NCI-H1105 treated with DMSO at 0.1 percent for 48 hours (cell line): ENCODE measurements around the gene PACSIN2.
"Not testable (repeated sequence)": the region's sequence is repeated elsewhere in the genome, so short reads cannot be mapped to it uniquely, and the experiment has no call there.

ENCODE experiments used
- DNase-seq: peaks from one replicate; lab custom pipeline; 2025; lab: John Stamatoyannopoulos, UW

The PACSIN2 gene

GRCh38 chr22:42991010-42991651, 23.8 kb downstream of the PACSIN2 start:
- no peak for DNase-seq

DNA sequence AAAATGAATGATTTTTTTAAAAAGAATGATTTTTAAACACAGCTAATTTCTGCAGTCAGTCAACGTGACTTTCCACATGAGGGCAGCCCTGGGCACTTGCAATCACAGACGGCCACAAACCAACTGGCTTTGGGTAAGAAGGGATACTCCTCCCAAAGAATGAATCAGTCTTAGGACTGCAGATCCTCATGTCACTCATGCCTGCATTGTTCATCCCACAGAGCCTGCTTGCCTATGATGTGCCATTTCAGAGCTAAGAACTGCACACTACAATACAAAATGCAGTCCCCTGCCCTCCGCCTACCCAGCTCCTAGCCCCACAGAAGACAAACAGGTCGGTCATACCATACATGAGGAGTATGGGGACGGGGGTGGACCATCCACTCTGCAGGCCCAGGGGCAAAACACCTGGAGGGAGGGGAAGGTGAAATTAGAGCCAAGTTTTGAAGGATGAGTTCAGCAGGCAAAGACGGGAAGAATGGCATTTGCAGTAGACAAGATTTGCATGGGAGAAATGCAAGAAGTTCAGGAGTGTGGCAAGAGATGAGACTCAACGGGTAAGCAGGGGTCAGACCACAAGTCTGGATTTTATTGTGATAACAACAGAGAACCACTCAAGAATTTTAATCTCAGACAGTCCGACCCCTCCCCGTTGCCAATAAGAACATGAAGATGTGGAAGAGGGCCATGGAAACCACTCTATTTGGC, 24.7 kb downstream of the PACSIN2 start:
- DNase-seq: no peak

GRCh38 chr22:42986115-42986514, 28.8 kb downstream of the PACSIN2 start:
- DNase-seq: no peak

DNA sequence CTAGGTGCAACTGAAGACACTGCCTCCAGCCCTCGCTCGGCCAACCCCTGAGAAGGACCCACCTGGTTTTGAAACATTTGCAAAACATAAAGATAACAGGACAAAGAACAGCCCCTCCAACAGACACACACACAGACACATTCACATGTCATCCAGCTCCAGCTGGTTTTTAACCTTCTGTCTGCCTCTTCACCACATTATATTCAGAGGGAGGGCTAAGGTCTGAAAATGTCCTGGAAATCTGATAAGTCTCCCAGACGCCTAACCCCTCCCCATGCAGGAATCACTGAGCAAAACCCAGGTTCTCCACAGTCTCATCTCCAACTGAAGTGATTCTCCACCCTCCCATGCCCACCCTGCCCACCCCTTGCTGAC, 29.4 kb downstream of the PACSIN2 start:
- no peak for DNase-seq

DNA sequence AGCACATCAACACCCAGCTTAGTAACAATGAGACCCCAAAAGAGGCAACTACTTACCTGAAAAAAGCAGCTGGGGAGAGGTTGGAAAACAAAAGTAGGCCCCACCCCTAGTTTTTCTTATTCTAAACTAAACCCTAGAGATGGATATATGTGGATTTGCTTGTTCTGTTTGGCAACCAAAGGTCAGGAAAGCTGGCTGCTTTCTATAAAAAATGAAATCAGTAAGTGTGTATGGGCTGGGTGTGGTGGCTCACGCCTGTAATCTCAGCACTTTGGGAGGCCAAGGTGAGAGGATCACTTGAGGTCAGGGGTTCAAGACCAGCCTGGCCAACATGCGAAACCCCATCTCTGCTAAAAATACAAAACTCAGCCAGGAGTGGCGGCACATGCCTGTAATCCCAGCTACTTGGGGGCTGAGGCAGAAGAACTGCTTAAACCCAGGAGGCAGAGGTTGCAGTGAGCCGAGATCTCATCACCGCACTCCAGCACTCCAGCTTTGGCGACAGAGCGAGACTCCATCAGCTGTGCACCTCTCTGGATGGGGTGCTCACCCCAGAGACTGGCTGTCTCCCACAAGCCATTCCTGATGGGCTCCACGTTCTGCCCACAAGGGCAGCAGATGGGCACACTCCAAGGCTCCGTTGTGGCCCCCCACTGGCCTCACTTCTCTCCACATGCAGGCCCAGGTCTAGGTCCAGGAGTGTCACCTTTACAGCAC, 30.0 kb downstream of the PACSIN2 start:
- no peak for DNase-seq

DNA sequence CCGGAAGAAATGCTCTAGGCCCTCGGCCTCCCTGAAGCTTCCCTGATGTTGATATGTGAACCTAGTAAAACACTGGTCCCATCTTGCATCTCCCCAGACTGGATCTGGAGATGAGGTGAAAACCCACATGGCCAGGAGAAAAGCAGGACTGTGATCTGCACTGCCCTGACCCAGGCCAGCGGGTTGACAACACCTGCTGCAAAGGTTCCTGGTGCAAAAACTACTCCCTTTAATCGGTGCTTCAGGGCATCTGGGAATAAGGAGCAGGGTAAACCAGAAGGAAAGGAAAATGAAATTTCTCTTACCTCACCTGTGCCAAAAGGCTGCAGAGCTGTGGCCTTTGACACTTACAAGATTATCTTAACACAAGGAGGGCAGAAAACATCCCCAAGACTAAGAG, 30.6 kb downstream of the PACSIN2 start:
- DNase-seq: no peak

GRCh38 chr22:42983470-42983869, 31.5 kb downstream of the PACSIN2 start:
- no peak for DNase-seq

GRCh38 chr22:42979606-42980005, 35.3 kb downstream of the PACSIN2 start:
- DNase-seq: no peak

GRCh38 chr22:42978453-42979103, 36.4 kb downstream of the PACSIN2 start:
- no peak for DNase-seq

GRCh38 chr22:42977569-42977968, 37.4 kb downstream of the PACSIN2 start:
- no peak for DNase-seq

- DNase-seq: no peak
Observed at GRCh38 chr22:42976217-42976933, 38.6 kb downstream of the PACSIN2 start.

DNA sequence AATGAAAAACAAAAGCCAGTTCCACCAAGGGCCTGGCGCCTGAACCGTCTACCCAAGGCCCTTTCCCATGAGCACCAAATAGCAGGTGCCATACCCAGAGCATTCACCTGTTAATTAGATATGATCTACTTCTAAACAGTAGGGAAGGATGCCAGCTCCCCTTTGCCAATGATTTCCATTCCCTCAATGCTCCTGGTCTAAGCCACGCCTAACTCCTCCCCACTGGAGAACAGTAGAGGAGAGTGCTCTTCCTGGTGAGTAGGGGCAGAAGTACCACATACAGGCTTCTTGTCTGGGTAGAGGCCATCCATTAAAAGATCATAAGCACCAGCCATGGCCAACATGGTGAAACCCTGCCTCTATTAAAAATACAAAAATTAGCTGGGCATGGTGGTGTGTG, 40.7 kb downstream of the PACSIN2 start:
- peak; percentile 58 for DNase-seq

DNA sequence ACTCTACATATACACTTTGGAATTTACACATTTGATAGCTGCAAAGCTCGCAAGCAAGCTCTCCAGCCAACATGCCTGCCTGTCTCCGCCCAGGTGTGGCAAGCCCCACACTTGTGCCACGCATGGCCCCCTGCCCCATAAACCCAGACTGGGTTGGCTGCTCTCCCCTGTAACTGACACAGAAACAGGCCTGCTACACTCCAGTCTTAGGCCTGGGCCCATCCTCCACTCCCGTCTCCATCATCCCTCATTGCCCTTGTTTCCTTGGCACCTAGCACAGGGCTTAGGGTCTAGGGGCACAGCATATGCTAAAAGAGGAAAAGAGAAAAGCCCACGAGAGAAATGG, 41.4 kb downstream of the PACSIN2 start:
- no peak for DNase-seq

DNA sequence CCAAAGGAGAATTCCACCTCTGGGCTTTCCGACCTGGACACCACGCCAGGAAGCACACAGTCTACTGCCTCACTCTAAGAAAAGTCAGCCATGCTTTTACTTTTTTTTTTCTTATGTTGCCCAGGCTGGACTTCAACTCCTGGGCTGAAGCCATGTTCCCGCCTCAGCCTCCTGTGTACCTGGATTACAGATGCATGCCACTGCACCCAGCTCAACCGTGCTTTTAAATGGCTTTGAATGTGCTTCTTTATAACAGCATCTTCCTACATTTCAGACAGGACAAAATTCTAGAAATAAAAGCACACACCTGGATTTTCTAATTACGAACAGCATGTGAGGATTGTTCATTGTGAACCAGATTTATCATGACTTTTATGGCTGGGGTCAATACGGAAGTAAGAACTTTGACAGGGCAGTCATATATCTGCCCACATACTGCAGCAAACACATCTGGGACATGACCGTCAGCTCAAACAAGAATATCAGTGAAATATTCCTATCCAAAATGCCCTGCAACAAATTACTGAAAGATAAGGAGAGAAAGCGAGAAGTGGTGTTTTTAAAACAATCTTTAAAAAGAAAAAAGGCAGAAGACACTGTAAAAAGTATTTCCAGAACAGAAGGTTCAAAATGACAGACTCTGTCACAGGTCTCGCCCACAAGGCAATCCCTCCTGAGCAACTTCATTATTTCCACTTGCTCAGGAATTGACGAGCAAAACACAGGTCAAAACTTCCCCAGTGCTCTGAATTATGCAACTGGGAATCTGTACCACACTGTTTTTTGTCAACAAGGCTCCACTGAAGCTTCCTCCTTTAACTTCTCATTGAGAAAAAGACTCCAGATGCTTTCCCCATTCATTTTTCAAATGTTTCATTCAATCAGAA, 42.1 kb downstream of the PACSIN2 start:
- DNase-seq: no peak

DNA sequence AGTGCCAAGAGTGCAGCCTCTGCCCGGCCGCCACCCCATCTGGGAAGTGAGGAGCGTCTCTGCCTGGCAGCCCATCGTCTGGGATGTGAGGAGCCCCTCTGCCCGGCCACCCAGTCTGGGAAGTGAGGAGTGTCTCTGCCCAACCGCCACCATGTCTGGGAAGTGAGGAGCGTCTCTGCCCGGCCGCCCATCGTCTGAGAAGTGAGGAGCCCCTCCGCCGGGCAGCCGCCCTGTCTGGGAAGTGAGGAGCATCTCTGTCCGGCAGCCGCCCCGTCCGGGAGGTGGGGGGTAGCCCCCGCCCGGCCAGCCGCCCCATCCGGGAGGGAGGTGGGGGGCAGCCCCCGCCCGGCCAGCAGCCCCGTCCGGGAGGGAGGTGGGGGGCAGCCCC, 43.5 kb downstream of the PACSIN2 start:
- not testable (repeated sequence) for DNase-seq

- no peak for DNase-seq
Observed at GRCh38 chr22:42970029-42970428, 44.9 kb downstream of the PACSIN2 start.

DNA sequence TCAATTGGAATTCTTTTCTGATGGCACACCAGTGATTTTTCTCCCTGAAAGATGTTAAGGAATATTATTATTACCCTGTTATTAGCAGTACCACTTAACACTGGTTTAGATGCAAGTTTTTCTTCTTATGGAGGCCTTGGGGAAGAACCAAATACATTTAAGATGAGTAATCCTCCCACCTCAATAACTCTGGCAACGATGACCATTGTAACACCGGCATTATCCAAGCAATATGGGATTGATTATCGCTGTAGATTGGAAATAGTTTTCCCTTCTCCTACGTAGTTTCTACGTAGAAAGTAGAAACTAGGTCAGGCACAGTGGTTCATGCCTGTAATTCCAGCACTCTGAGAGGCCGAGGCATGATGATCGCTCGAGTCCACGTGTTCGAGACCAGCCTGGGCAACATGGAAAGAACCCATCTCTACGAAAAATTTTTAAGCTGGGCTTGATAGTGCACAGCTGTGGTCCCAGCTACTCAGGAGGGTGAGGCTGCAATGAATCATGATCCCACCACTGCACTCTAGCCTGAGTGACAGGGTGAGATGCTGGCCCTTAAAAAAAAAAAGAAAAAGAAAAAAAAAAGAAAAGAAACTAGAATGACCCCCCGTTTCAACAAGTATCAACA, 45.5 kb downstream of the PACSIN2 start:
- DNase-seq: no peak

GRCh38 chr22:42967933-42968332, 47.0 kb downstream of the PACSIN2 start:
- DNase-seq: no peak

DNA sequence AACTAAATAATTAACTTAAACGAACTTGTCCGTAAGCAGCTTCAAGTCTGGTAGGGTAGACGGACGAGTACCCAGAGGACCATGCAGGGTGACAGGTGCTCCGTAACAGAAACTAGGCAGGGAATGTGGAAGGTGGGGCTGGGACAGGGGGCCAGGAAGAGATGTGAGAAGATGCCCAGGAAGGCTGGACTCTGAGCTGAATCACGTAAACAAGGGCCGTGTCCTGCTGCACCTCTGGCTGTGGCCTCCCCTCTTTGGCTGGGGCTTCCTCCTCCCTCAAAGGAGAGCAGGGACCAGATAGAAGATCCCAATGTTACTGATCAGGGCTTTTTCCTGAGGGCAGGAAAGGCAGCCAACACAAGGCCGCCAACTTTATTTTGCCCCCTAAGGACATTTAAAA, 47.9 kb downstream of the PACSIN2 start:
- DNase-seq: no peak

DNA sequence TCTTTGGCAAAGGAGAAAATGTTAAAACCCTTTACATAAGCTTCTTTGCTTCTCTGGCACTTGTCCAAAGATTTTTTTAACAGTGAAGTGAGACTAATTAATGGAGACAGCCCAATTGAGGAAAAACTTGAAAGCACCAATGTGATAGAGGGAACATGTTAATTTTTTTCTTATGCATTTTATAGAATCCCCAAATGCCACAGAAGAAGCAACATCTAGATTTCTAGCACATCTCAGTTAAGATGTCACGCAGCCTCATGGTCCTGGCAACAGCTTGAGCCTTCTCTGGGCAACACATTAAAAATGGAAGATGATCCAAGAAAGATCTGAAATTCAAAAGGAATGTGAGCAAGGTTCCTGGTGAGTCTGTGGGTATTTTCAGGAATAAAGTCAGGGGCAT, 48.5 kb downstream of the PACSIN2 start:
- DNase-seq: no peak
